Activated CD8-positive, alpha-beta memory T cell treated with anti-CD3 and anti-CD28 coated beads for 4 hours (primary cell): ENCODE measurements around the gene KPNA2.
"Not testable (repeated sequence)": the region's sequence is repeated elsewhere in the genome, so short reads cannot be mapped to it uniquely, and the experiment has no call there.

ENCODE experiments used
- DNase-seq, 2 donors: peaks; one replicate each; pipeline ENCODE4 v3.0.0-alpha.2; 2020; ENCODE audit warnings: low read depth in 2 of 2

The KPNA2 gene

GRCh38 chr17:68035523-68036303 lies at the start of gene KPNA2:
KPNA2 (plus strand) TSS chr17:68035735; CDS start chr17:68037133, 1,398 bp downstream.
- DNase-seq = peak; percentile 80 to 86

GRCh38 chr17:67990909-67991308 lies 44.6 kb upstream of the KPNA2 start:
- DNase-seq = no peak

- no peak for DNase-seq
Measured at GRCh38 chr17:67992548-67993152, 42.9 kb upstream of the KPNA2 start.

- DNase-seq = peak; percentile 32 to 33
Measured at GRCh38 chr17:67993153-67993997, 42.2 kb upstream of the KPNA2 start.

GRCh38 chr17:67993998-67994361 lies 41.6 kb upstream of the KPNA2 start:
- peak in 1 of 2 donors; percentile 3 for DNase-seq

- DNase-seq = no peak
Measured at GRCh38 chr17:67994817-67995569, 40.5 kb upstream of the KPNA2 start.

- no peak for DNase-seq
Measured at GRCh38 chr17:67995570-67996263, 39.8 kb upstream of the KPNA2 start.

- not testable (repeated sequence) for DNase-seq
Measured at GRCh38 chr17:67996301-67997171, 39.0 kb upstream of the KPNA2 start, which contains the start of gene C17orf58. C17orf58 (minus strand) TSS chr17:67996469; CDS start chr17:67996198, 271 bp downstream.

- DNase-seq = no peak
Measured at GRCh38 chr17:67998466-67998865, 37.1 kb upstream of the KPNA2 start.

GRCh38 chr17:67999291-67999911 lies 36.1 kb upstream of the KPNA2 start:
- DNase-seq = no peak

- DNase-seq = no peak
Measured at GRCh38 chr17:68004201-68004600, 31.3 kb upstream of the KPNA2 start.

- no peak for DNase-seq
Measured at GRCh38 chr17:68006797-68007196, 28.7 kb upstream of the KPNA2 start.

- peak; percentile 30 to 36 for DNase-seq
Measured at GRCh38 chr17:68011199-68011665, 24.3 kb upstream of the KPNA2 start.

GRCh38 chr17:68013385-68013784 lies 22.1 kb upstream of the KPNA2 start:
- no peak for DNase-seq

GRCh38 chr17:68015081-68015723 lies 20.3 kb upstream of the KPNA2 start:
- DNase-seq = no peak

- no peak for DNase-seq
Measured at GRCh38 chr17:68016838-68017237, 18.7 kb upstream of the KPNA2 start.

GRCh38 chr17:68018493-68018892 lies 17.0 kb upstream of the KPNA2 start:
- DNase-seq = not testable (repeated sequence)

- DNase-seq = no peak
Measured at GRCh38 chr17:68019336-68019674, 16.2 kb upstream of the KPNA2 start.
